HG03439 (cell line): Measurements from ENCODE around the gene SMIM20.
"Not testable (repeated sequence)": the region's sequence is repeated elsewhere in the genome, so short reads cannot be mapped to it uniquely, and the experiment has no call there.

ENCODE experiments used
- ATAC-seq: cut with Tn5 transposase; IDR thresholded peaks from one replicate; pipeline ENCODE4 v1.9.1; 2021; ENCODE audit warnings: mild to moderate bottlenecking, moderate library complexity; ENCODE audit not compliant: unreplicated experiment

SMIM20 gene

DNA sequence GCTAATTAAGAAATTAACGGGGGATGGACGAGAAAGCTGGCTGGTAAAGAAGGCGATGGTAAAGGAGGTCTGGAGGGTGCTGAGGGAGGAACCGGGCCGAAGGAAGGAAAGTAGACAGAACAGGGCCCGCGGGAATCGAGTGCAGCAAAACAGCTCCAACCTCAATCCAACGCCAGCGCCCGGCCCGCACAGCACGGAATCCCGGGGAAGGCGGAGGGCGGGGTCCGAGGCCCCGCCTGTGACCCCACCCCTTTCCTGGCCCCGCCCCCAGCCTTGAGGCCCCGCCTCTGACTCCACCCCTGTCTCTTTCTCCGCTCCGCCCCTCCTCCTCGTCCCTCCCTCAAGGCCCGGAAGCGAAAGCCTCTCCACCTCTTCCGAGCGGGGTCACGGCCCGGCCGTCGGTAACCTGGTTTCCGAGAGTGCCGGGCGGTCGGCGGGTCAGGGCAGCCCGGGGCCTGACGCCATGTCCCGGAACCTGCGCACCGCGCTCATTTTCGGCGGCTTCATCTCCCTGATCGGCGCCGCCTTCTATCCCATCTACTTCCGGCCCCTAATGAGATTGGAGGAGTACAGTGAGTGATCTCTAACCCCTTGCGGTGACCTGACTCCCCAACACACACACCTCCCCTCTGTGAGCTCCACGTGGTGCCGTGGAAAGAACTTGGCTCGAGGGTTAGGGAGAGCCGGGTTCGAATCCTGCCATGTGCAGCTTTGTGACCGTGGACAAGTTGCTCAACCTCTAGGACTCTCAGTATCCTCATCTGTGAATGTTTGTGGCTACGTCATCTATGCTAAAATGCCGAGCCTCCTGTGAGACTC, at the start of gene SMIM20:
Gene SMIM20, plus strand, starts transcription at position 370 of the 819 bp plus-strand sequence. Its CDS starts 94 bp downstream, at position 464.
- peak; percentile 95 for ATAC-seq

DNA sequence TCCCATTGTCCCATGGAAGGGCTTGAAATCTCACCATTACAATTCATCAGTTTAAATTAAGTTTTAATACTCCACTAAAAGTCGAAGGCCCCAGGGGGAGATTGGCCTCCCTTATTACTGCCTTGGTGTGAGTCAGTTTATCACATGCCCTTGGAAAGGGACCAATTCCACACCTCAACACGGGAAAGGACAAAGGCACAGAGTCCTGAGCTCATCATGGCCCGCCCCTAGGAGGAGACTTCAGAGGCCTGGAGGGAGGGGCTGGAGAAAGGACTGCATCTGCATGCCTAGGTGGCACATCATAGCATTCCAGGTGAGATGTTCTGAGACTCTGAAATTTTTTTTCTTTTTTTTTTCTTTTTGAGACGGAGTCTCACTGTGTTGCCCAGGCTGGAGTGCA, 48.4 kb upstream of the SMIM20 start:
- no peak for ATAC-seq

DNA sequence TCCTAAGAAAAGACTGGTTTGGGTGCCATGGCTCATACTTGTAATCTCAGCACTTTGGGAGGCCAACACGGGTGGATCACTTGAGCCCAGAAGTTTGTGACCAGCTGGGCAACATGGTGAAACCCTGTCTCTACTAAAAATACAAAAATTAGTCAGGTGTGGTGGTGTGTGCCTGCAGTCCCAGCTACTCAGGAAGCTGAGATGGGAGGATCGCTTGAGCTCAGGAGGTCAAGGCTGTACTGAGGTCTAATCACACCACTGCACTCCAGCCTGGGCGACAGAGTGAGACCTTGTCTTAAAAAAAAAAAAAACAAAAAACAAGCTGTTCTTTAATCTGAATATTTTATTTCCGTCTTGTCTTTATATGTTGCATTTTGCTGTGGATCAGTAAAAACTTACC, 47.6 kb upstream of the SMIM20 start:
- not testable (repeated sequence) for ATAC-seq

DNA sequence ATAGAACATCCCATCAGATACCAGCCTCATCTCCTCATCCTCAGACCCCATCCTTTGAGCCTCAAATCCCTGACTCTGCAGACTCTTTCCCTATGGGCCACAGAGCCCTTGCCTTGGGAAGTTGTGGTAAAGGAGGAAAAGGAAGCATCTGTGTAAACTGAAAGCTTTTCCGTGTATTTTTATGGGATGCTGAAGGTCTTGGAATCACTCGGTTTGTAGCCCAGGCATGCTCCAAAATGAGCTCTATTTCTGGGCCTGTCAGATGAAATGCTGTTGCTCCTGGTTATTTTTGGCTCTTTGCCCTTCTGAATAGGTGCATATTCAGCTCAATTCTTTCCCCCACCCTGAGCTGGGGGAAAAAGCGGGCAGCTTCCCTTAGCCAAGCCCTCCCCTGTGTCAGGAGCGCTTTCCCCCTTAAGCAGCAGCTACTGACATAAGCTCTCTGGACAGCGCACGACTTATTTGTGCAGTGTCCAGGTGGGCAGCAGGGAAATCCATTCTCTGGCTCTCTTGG, 46.2 kb upstream of the SMIM20 start:
- ATAC-seq = no peak

DNA sequence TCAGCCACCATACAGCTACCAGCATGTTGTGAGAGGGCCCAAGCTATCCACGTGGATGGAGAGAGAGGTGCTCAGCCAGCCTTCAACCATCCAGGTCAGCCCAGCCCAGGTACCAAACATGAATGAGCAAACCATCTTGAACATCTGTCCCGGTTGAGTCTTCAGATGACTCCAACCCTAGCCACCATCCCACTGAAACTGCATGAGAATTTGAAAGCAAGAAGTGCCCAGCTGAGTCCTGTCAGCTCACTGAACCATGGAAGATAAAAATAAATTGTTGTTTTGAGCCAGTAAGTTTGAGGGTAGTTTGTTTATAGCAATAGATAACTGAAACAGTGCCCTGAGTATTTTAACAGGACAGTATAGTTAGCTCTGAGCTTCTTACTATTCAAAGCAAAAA, 43.9 kb upstream of the SMIM20 start:
- ATAC-seq = no peak

DNA sequence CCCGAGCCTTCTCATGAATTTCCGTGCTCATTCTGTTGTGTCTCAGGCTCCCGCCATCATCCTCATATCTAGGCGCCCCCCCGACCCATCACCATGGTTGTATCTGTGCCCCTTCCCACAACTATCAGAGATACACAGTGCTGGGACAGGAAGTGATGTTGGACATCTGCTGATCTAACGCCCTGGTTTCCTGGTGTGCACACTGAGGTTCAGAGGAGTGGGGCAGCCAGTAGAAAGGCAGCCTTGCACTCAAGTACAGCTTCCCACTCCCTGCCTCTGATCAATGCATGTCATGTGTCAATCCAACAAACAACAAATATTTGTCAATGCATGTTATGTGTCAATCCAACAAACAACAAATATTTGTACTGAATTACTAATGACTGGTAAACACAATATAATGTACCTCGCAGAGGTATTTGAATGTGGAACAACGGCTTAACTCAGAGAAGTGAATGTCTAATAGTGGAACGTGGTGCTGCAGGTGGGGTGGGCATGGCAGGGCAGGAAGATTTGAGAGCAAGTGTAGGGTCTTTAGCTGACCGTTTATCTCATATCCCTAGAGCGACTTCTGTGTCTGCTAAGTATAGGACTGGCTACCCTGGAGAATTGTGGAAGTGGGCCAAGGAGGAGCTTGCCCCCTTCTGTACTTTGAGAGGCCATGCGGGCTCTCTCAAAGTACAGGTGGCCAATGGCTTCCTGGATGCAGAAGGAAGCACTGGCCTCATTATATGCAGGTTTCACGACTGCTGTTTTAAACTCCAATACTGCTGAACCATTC, 41.0 kb upstream of the SMIM20 start:
- ATAC-seq = no peak

DNA sequence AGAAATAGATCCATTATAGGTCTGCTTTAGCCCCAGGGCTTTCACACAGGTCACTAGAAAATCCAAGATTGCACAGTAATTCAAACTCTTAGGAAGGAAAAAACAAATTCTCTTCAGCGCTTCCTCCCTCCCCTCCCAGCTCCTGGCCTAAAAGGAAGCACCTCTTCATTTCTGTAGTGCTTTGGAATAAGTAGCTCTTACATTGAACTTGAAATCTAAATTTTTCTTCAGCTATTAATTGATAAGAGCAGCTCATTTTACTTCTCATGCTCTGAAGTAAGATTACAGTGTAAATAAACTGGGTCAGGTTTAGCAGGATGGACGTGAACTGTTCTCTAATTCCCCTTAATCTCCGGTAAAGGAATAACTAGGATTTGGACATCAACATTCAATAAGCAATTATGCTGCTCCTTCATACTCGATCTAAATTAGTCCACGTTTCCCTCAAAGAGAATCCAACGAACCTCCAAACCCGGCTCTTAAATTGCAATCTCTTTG, 40.3 kb upstream of the SMIM20 start:
- no peak for ATAC-seq

DNA sequence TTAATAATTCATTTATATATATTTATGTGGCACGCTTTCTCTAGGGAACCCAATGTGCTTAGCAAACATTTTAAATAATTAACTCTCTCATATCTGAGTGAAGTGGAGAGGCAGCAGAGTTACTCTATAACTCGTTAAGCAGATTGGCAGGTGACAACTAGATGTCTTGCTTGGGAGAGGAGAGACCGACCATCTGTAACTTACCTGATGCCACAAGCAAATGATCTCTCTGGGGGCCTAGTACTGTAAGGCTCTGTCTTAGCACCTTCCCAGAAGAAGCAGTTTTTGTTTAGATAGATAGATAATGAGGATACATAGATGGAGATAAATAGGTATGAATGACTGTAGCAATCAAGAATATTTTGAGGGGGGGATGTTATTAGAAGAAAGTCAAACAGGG, 39.4 kb upstream of the SMIM20 start:
- no peak for ATAC-seq

DNA sequence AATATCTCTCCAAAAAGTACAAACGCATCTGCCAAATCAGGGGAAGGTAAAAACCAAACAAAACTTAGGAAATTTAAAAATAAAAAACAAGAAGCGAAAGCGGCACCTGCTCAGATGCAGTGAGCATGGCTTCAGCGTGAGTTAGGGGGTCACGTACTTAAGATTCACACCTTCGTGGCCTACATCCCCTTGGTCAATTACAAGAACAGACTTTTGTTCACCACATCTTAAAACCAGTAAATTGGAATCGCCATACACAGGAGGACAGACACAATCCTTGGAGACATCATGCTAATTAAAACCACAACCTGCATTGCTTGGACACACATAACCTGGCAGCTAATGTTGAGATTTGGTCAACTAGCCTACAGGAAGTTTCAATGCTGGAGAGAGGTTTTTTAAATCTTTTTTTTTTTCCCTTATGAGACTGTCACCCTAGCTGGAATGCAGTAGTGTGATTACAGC, 38.7 kb upstream of the SMIM20 start:
- ATAC-seq = peak; percentile 51

DNA sequence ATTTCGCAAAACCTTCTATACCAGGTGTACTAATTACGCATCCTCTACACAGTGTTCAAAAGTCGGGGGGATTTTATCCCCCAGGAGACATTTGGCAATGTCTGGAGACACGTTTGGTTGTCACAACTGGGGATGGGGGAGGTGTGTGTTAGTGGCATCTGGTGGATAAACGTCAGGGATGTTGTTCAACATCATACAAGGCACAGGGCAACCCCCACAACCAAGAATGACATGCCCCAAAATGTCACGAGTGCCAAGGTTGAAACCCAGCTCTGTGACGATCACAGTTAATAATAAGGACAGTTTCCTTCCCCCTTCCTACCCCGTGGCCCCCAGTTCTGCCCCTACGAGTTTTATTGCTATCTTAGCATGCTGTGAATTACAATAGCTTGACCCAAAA, 35.3 kb upstream of the SMIM20 start:
- no peak for ATAC-seq

DNA sequence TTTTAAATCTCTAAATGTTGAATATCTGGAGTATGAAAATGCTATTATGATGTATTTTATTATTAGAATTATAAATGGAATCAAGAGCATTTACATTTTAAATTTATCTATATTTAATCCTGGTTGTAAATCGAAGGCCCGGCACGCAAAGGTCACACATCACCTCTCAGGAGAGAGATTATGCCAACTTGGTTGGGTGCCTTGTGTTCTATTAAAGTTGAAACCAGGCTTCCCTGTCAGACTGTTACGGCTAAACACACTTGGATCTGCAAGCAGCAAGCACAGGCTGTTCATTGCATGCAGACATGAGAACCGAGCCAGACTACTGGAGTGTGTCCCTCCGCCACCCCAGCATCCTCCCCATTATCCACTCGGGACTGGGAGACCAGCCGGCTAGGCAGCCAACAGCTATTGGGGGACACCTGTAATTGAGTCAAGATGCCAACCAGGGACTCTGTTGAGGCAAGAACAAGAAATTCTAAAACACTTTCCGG, 34.9 kb upstream of the SMIM20 start:
- no peak for ATAC-seq

DNA sequence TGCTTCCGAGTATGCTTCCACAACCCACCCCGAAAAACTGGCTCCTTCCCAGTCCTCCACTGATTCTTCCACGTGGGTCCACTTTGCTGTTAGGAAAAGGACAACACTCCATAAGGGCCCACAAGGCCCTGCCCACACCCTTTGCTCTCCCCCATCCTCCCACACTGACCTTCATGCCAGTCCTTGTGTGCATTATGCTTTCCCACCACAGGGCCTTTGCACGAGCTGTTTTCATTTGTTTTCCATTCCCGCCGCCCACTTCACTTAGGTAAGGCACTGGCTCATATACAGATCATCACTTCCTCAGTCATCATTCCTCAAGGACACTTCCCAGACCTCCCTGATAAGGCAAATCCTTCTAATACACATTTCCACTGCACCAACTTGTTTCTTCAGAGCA, 34.4 kb upstream of the SMIM20 start:
- no peak for ATAC-seq

DNA sequence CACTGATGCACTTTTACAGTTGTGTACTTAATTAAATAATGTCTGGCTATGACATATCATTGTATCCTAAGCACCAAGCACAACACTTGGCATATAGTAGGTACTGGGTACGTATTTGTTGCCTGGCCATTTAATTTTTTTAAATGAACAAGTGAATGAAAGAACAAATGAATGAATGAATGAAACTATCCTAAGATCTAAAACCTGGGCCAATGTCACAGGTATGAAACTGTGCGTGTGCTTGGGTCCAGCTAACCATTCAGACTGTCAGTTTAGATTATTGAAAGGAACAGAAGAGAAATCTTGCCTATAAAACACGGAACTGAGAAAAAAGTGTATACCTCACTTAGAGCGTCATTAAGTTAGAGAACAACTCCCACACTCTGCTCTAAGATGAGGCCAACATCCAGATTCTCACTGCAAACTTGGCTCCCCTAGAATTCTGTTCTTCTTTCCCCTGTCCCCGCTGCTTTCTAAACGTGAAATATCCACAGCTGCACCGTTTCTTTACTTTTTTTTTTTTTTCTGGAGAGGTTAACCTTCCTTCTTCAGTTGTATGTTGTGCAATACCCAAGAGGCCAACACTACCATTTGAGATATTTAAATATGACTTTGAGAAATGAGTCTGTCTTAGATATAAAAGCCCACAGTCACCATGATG, 33.9 kb upstream of the SMIM20 start:
- peak; percentile 35 for ATAC-seq

DNA sequence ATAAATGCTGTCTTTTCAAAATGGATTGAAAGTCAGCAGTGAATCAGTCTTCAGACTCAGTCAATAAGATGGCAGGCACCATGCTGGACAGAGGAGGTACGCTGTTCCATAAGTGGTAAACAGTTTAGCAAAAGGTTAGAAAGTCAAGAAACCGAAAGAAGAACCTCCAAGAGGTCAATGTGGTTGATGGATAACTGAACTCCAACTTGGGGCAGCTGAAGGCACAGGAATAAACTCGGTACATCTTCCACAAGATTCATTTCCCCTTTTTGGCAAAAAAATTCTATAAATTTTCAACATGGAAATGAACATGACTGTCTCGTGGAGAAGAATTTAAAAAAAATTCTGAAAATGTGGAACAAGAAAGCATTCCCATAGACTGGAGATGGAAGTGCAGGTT, 32.8 kb upstream of the SMIM20 start:
- ATAC-seq = no peak

DNA sequence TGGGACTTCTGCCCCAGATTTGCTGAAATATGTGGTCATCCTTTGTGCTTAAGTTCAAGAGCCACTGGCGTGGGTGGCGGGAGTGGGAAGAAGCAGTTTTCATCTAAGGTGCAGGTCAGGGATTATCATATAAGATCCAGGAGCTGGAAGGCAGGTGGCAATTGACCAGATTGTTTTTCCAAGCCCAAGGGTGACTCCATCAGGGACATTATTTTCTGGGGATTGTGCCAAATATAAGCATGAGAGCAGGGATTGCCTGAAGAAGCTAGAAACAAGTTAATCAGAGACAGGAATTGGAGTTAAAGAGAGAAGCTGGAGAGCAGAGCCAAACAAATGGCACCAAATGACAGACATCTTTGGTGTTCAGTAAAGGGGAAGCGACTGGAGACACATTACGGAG, 31.8 kb upstream of the SMIM20 start:
- ATAC-seq = no peak

DNA sequence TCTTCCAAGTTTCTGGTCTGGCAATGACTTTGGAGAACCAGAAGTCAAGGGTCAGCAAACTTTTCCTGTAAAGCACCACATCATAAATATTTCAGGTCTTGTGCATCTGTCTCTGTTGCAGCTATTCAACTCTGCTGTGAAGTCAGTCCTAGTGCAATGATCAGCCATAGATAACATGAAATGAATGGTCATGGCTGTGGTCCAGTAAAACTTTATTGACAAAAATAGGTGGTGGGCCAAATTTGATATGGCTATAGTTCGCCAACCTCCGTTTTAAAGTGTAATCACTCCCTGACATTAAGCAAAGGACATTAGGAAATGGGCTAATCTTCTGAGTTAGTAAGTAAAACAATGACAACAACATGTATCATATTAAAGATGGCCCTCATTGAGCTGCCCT, 30.5 kb upstream of the SMIM20 start:
- ATAC-seq = no peak

DNA sequence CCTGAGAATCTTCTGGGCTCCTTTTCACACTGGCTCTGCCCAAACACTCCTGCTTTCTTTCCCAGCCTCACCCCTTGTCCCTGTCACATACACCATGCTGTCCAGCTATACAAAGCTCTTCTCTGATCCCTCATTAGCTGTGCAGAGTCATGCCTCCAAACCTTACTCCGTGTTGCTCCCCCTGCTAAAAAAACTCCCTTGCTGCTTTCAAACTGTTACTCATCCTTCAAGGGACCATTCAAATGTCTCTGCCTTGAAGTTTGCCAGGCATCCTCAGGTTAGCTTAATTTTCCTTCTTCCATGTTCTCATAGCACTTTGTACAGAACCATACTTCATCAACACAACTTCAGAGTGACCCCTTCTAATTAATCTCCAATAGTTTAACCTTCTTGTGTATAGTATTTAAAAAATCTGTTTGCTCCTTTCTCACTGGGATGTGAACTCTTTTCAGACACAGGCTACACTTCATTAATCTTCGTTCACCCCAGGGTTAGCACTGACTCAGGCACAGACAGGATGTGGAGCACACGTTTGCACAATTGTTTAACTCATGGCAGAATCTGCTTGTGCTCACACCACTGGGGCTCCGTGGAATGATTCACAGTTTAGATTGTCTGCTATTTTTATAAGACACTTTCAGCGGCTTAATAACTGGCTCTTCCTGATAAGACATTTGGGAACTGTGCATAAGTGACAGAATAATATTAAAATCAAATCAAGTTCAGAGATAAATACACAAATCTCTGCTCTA, 29.8 kb upstream of the SMIM20 start:
- no peak for ATAC-seq

DNA sequence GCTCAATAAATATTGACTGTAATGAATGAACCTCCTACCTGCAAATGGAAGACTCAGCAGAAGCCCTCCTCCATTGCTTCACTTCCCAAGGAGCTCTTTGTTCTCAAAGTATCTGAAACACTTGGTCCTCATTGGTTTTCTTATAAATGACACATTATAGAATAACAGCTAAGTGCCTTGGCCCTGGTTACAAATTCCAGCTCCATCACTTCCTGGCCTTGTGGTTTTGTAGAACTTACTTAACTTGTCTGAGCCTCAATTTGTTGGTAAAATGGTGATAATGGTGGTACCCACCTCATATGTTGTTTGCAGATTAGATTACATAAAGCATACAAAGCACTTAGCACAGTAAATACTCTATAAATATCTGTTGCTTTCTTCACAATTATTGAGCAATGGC, 25.2 kb upstream of the SMIM20 start:
- ATAC-seq = no peak

DNA sequence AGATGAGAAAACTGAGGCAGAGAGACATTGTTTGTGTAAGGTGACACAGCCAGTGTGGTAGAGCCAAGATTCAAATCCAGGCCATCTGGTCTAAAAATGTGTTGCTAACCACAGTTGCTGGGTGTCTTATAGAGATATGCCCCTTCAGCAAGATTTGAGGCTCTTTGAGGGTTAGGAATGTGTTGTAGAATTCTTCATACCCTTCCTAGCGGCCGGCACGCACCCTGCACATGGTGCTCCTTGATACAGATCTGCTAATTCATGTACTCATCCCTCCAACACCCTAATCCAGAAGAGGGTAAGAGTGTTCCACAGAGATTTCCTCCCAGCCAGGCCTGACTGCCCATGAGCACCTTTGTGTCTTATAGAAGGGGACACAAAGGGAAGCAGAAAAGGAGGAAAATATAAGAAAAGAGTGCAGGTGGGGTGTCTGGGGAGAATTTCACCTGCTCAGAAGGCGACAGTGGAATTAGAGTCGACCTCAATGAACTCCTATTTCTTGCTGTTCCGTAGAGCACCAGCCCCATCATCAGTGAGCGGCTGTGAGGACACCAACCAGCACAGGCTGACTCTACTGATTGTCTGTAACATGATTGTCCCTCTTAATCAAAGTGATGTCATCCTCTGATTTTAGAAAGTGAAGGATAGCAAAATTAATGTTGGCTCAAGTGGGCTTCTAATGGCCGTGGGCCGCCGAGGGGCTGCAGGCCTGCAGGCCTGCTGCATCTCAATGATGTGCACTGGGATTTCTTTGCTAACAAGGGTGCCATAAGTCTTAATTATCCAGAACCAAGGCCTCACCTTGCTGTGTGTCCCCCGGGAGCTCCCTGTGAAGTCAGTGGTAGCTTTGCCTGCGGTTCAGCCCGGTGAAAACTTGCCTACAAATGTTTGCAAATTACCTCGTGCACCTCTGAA, 24.2 kb upstream of the SMIM20 start:
- ATAC-seq = no peak
